Endodermal cell (in vitro differentiated cells): ENCODE measurements around the gene TSEN34. TPM values are rescaled to one million over a fixed set of nuclear protein-coding genes. Genes with fewer than 3 reads are reported as not detected.

Experiments
- DNase-seq: peaks from one replicate; pipeline ENCODE4 v3.0.0-alpha.2; 2017
- H3K27ac ChIP-seq: 2 replicates; pipeline ENCODE4 v1.5.1; 2013; ENCODE audit warnings: mild to moderate bottlenecking, low read depth, low read length, moderate library complexity
- H3K27me3 ChIP-seq: 2 replicates; pipeline ENCODE4 v1.6.1; 2013; ENCODE audit warnings: mild to moderate bottlenecking, low read length, moderate library complexity; ENCODE audit not compliant: insufficient read depth, control insufficient read depth, poor library complexity, severe bottlenecking
- H3K36me3 ChIP-seq: 2 replicates; pipeline ENCODE4 v1.7.0; 2013; ENCODE audit warnings: mild to moderate bottlenecking, low read length, moderate library complexity; ENCODE audit not compliant: control insufficient read depth, insufficient read depth
- H3K4me1 ChIP-seq: one replicate; pipeline ENCODE4 v1.7.0; 2013; ENCODE audit warnings: low read length; ENCODE audit not compliant: control insufficient read depth, insufficient read depth
- H3K4me3 ChIP-seq: 2 replicates; pipeline ENCODE4 v1.5.1; 2013; ENCODE audit warnings: mild to moderate bottlenecking, low read length, moderate library complexity
- H3K9ac ChIP-seq: 2 replicates; pipeline ENCODE4 v1.6.1; 2013; ENCODE audit warnings: mild to moderate bottlenecking, low read length, moderate library complexity; ENCODE audit not compliant: poor library complexity, severe bottlenecking; ENCODE audit errors: extremely low read depth
- H3K9me3 ChIP-seq: 2 replicates; pipeline ENCODE4 v1.6.1; 2013; ENCODE audit warnings: mild to moderate bottlenecking, low read length, moderate library complexity; ENCODE audit not compliant: control insufficient read depth
- H3K27ac Mint-ChIP-seq: 2 replicates; pipeline ENCODE4 v1.8.0; 2020; ENCODE audit warnings: mixed read lengths
- H3K27me3 Mint-ChIP-seq: 2 replicates; pipeline ENCODE4 v1.8.0; 2021; ENCODE audit warnings: mild to moderate bottlenecking, mixed read lengths; ENCODE audit not compliant: insufficient read depth
- H3K36me3 Mint-ChIP-seq: 2 replicates; pipeline ENCODE4 v1.8.0; 2020; ENCODE audit warnings: low read depth, mixed read lengths
- H3K4me1 Mint-ChIP-seq: 2 replicates; pipeline ENCODE4 v1.8.0; 2020; ENCODE audit warnings: mixed read lengths
- H3K4me3 Mint-ChIP-seq: 2 replicates; pipeline ENCODE4 v1.8.0; 2020; ENCODE audit warnings: mild to moderate bottlenecking, moderate library complexity, mixed read lengths
- H3K9me3 Mint-ChIP-seq: 2 replicates; pipeline ENCODE4 v1.8.0; 2020; ENCODE audit warnings: mild to moderate bottlenecking, mixed read lengths
- WGBS, 2 experiments: methylation state at CpG; one replicate each; pipeline versions ENCODE4 v1.1.5 to v1.1.7; 2013; ENCODE audit warnings: missing lambda C conversion rate in 2 of 2, mixed read lengths in 1 of 2; ENCODE audit not compliant: insufficient coverage in 1 of 2, insufficient read length in 1 of 2; 5-methylcytosine and 5-hydroxymethylcytosine counted together
- total RNA-seq, 2 donors: library from RNA; stranded (reverse); fragmentation: NEBNext Ultra II Directional in 1 of 2; extraction: Animal tissue kit (Norgen Biotek cat#: 25700) in 1 of 2; gene quantifications; 2 replicates in 1 of 2; 3 replicates in 1 of 2; pipeline ENCODE4 v1.2.1, GENCODE V29; 2021
- TF ChIP-seq, protein P1 (sequence below): fragments of 200-600 bp; sonication (generic); conservative IDR thresholded peaks from 2 replicates; pipeline ENCODE4 v1.5.0; 2021; ENCODE audit warnings: antibody characterized with exemption, mild to moderate bottlenecking

TSEN34 gene
- total RNA-seq, 2 donors from 2014 or later, result 26.0 to 27.5 TPM

- Mint-ChIP-seq H3K27ac (peak overlapping the region; percentile 10), H3K27me3 (no peaks in the 10 kb centered on the region), H3K9me3 (no peaks in the 10 kb centered on the region), H3K4me3 (peak overlapping the region; percentile 76), H3K4me1 (no peaks in the 10 kb centered on the region), H3K36me3 (peaks cover 17% of the 10 kb centered on the region)
- no peak for DNase-seq
- Histone ChIP-seq H3K9me3 (no peaks in the 10 kb centered on the region), H3K9ac (no peak overlapping the region), H3K27ac (no peak overlapping the region), H3K4me1 (no peaks in the 10 kb centered on the region), H3K36me3 (peaks cover 17% of the 10 kb centered on the region), H3K27me3 (no peaks in the 10 kb centered on the region), H3K4me3 (no peak overlapping the region)
- WGBS, 2 experiments, result 65 to 69% methylated on average over 14 to 15 of the region's 15 CpGs
- TF ChIP-seq, protein P1, sequence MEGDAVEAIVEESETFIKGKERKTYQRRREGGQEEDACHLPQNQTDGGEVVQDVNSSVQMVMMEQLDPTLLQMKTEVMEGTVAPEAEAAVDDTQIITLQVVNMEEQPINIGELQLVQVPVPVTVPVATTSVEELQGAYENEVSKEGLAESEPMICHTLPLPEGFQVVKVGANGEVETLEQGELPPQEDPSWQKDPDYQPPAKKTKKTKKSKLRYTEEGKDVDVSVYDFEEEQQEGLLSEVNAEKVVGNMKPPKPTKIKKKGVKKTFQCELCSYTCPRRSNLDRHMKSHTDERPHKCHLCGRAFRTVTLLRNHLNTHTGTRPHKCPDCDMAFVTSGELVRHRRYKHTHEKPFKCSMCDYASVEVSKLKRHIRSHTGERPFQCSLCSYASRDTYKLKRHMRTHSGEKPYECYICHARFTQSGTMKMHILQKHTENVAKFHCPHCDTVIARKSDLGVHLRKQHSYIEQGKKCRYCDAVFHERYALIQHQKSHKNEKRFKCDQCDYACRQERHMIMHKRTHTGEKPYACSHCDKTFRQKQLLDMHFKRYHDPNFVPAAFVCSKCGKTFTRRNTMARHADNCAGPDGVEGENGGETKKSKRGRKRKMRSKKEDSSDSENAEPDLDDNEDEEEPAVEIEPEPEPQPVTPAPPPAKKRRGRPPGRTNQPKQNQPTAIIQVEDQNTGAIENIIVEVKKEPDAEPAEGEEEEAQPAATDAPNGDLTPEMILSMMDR, result peak; percentile 4
Measured at GRCh38 chr19:54173359-54173699, 17.8 kb upstream of the TSEN34 start.

DNA sequence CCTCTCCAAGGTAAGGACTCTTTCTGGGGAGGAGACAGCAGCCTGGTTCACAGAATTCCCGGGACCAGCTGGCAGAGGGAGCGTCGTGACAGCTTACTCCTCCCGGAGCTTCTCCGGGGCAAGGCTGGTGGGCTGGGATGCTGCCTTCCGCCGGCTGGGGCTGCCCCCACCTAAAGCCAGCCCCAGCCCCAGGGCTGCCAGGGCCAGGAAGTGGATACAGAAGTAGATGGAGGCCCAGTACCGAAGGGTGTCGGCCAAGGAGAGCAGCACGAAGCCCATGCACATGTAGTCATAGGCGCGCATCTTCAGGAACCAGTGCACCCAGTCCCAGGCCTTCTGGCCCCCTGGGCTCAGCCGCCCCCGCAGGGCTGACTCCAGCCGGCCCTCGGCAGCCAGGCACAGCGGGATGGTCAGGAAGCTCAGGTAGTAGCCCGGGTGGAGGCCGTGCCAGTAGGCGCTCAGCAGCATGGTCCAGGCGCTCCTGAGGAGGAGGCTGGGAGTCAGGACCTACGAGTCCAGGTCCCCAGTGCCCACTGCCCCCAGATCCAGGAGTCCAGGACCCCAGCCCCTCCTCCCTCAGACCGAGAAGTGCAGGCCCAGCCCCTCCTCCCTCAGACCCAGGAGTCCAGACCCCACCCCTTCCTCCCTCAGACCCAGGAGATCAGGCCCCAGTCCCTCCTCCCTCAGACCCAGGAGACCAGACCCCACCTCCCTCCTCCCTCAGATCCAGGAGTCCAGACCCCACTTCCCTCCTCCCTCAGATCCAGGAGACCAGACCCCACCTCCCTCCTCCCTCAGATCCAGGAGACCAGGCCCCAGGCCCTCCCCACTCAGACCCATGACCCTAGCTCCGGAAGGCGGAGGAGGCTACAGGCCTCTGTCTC lies 16.9 kb upstream of the TSEN34 start:
- Mint-ChIP-seq H3K4me3 (no peak overlapping the region), H3K9me3 (no peaks in the 10 kb centered on the region), H3K36me3 (peaks cover 22% of the 10 kb centered on the region), H3K27me3 (no peaks in the 10 kb centered on the region), H3K4me1 (no peaks in the 10 kb centered on the region), H3K27ac (peak overlapping the region; percentile 21)
- H3K9ac ChIP-seq, result no peak overlapping the region
- no peaks in the 10 kb centered on the region for H3K9me3 ChIP-seq
- no peaks in the 10 kb centered on the region for H3K4me1 ChIP-seq
- H3K36me3 ChIP-seq, result peaks cover 26% of the 10 kb centered on the region
- no peaks in the 10 kb centered on the region for H3K27me3 ChIP-seq
- WGBS, 2 experiments, result 88 to 90% methylated on average over 10 to 25 of the region's 25 CpGs
- no peak overlapping the region for H3K4me3 ChIP-seq
- H3K27ac ChIP-seq, result no peak overlapping the region
- DNase-seq, result no peak
- TF ChIP-seq, protein P1, result no peak

- H3K4me1 Mint-ChIP-seq, result no peaks in the 10 kb centered on the region
- H3K27ac Mint-ChIP-seq, result no peak overlapping the region
- TF ChIP-seq, protein P1, result no peak
- no peaks in the 10 kb centered on the region for H3K27me3 Mint-ChIP-seq
- 88 to 92% methylated on average over 14 to 23 of the region's 23 CpGs for WGBS, 2 experiments
- peak; percentile 87 for DNase-seq
- H3K36me3 Mint-ChIP-seq, result peaks cover 43% of the 10 kb centered on the region
- Histone ChIP-seq H3K4me1 (no peaks in the 10 kb centered on the region), H3K9me3 (no peaks in the 10 kb centered on the region), H3K9ac (no peak overlapping the region), H3K27me3 (no peaks in the 10 kb centered on the region), H3K4me3 (no peak overlapping the region), H3K27ac (peak overlapping the region; percentile 90), H3K36me3 (peaks cover 40% of the 10 kb centered on the region)
- no peak overlapping the region for H3K4me3 Mint-ChIP-seq
- no peaks in the 10 kb centered on the region for H3K9me3 Mint-ChIP-seq
Measured at GRCh38 chr19:54178581-54179261, 12.4 kb upstream of the TSEN34 start.
